HG03439 (cell line): Measurements from ENCODE around the gene COL4A2.

Experiments
- ATAC-seq: cut with Tn5 transposase; IDR thresholded peaks from one replicate; pipeline ENCODE4 v1.9.1; 2021; ENCODE audit warnings: mild to moderate bottlenecking, moderate library complexity; ENCODE audit not compliant: unreplicated experiment

COL4A2 gene

DNA sequence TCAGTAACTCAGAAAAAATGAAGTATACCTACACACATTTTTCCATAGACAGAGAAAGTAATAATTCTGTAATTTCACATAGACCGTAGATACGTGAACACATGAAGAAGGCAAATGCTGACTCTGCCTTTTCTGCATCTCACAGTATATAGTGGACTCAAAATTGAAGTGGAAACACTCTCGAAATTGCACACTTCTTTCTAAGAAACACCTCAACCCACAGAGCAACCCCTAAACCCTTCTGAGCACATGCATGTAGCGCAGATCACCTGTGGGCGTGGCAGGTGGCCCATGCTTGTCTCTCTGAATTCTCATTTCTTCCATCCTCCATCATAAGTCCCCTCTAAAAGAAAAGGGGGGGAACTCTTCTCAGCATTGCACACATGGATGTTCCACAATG is 34.9 kb upstream of the COL4A2 start:
- no peak for ATAC-seq

DNA sequence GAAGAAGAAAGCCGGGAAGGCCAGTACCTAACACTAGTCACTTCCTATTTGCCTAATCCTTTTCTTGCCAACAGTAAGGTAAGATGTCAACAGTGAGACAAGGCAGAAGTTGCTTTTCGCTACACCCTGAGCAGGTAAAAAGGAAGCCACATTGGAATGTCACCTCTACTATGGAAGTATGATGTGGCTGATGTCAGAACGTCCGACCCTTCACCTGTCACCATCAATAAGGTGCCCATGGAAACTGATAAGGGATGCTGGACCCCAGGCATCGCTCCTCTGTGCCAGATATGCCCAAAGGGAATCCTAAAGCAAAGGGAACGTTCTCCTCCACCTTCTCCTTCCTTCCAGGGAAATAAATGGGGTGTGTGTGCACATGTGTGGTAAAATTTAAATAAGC is 34.4 kb upstream of the COL4A2 start:
- ATAC-seq: no peak

DNA sequence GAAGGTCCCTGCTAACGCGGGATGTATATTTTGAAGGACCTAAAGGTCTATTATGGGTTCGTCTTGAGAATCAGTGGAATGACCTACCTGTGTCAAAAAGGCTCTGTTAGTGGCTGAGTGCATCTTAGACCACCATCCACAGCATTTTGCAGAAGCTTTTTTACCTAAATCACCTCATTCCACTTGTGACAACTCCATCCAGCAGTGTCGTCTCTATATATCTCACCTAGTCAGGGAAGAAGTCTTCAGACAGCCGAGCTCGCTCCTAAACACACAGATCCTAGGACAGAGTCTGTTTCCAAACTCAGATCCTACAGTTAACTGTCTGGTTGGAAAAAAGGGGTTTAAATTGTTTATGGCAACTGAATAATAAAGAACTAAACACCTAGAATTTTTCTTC is 33.8 kb upstream of the COL4A2 start:
- ATAC-seq: no peak

DNA sequence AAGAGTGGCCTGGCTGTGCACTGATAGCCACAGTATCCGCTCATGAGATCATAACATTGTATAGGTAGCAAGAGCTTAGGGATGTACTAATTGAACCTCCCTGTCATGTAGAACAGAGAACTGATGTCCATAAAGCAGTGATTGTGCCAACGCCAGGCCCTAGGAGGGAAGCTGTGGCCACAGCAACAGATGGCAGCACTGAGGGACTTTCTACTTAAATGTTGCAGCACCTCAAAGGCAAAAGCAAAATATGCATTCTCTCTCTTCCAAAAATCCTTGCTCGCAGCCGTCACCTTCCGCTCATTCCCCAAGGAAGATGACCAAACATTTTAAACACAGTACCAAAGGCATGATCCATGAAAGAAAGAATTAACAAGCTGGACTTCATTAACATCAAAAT is 32.4 kb upstream of the COL4A2 start:
- no peak for ATAC-seq

DNA sequence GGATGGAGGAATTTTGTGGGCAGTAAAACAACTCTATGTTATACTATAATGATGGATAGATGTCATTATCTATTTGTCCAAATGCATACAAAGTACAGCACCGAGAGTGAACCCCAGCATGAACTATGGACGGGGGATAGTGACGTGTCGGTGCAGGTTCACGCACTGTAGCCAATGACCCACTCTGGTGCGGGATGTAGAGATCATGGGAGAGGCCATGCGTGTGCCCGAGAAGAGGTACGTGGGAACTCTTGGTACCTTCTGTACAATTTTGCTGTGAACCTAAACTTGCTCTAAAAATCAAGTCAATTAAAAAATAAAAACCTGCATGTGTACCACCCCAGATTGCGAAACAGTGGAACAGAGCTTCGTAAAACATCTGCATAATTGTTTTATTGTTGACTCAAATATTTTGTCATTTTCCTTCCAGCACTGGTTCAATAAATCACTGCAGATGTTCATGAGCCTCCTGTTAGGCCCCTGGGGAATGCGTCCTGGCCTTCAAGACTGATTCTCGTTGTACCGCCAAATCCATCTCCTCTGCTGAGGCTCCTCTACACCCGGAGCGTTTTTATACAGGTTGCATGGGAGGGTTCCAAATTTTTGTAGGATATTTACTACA is 31.0 kb upstream of the COL4A2 start:
- ATAC-seq: no peak

DNA sequence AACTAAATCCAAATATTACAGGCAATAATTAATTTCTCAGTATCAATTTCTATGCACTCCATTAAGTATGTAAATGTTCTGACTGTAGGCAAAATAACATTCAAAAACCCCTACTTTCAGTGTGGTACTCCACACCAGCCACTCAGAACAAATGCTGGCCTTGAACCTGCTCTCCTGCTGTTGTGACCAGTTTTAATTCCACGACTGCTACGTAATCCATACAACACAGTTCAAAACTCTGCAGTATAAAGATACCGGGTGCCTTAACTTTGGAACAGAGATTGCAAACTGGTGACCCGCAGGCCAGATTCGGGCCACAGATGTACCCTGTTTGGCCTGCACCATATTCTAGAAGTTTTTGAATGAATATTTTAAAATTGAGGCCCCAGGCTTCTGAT is 30.5 kb upstream of the COL4A2 start:
- ATAC-seq: no peak

DNA sequence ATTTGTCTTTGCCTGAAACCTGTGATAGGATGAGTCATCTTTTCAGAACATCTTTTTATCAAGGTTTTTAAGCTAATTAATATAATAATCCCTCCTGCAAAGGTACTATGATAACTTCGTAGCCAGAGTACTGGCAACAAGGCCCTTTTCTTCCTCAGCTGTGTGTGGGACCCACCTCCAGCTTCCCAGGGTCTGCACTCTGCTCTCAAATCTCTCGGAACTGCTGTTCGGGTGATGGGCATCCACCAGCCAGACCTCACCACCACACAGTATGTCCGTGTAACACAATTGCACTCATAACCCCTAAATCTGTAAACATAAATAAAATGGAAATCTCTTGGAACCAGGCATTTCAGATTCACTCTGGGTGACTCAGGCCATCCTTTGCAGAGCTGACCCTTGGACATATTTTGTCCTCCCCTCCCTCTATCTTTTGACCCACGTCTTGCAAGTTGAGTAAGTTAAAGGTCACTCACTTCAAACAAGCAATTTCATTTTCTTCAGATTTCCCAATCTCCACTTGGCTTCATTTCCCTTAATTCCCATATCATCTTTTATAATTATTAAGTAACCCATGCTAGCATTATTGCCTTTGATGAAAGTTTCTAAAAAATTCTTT is 29.6 kb upstream of the COL4A2 start:
- no peak for ATAC-seq

DNA sequence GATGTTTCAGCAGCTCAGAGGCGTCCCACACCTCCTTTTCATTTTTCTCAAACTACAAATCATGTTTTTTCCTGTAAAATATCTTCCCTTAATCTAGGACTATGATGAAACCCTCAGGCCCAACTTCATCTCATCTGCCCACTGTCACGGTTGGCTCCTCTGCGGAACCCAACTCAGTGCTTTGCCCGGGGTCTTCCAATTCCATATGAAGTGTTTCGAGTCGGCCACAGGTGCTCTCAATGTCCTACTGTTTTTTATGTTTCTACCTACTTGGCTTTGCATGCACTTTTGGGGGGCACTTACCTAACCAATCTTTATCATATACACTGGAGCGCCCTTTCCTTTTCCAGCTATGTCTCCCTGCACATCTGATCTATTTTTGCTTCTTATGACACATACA is 28.2 kb upstream of the COL4A2 start:
- ATAC-seq: no peak

DNA sequence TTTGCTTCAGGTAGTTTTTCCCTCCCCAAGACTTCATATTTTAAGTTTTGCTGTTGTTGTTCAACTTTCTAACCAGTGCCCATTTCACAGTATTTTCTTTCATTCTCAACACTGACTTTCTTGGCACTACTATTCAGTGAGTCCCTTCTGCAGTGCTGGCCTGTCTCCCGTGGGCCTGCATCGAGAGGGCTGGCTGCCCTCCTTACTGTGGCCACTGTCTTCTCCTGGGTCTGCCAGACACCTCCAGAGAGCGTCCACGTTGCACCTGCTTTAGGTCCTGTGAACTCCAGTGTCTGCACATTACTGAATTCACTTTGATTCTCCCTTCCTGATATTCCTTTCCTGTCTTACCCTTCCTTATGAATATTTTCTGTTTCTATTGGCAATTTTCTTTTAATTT is 27.4 kb upstream of the COL4A2 start:
- no peak for ATAC-seq

DNA sequence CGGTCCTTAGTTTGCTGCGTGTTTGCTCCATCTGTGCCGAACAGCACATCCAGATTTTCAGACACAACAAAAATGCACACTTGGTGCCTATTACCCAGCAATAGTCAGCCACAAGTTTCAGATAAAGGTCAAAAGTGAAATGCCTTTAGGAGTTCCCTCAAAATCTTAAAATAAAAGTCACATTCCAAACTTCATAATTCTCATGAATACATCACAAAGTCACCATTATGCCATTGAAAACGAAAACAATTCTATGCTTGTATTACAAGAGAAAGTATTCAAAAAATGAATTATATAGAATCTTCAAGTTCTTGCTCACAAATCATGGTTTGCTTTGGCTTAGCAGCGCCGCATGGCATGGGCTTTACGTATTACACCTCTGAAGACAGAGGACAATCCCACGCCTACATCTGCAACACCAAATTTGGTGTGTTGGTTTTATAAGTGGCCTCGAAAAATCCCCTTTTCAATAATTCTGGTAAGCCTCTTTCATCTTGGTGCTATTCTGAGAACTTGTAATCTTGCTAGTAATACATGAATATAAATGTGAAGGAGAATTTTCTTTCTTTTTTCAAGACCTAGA is 26.8 kb upstream of the COL4A2 start:
- ATAC-seq: no peak

DNA sequence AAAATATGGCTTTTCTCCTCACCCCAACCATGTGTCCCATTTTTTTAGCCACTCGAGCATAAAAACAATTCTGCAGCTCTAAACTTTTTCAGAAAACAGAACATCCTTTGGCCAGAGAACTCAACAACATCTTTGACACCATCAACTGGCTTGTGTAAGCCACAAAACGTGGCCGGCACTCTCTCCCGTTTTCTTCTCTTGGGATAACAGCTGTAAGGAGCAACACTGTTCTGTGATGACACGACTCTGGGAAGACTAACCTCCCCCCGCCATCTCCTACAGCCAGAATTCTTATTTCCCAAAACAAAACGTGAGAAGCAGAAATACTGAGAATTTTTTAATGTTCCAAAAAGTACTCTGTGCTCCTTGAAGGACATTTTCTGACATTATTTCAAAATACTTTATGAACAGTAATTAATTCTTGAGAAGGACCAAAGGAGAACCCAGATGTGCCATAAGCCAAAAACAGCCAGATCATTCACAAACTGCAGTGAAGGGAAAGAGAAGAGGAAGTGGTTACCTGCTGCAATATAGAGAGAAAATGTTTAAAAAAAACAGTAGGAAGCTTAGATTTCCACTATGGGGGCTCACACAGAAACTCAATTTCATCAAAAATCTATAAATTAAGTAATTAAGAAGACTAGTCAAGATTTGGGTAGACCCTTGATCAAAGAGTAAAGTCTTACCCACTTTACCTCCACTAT is 25.9 kb upstream of the COL4A2 start:
- no peak for ATAC-seq

DNA sequence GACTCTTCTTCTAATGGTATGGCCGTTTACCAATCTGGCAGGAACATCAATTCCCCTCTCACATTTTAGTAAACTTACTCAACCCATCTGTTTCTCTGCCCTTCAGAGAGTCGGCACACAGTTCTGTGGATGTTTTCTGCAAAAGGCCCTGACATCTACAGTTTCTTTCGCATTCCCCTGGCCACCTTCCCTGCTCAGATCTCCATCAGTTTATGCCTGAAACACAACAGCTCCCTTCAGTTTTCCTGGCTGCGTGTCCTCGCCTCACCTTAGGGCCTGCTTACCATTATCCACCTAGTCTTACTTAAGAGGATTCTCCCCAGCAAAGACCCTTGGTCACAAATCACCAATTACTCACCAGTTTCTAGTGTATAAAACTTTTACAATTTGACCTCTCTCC is 25.3 kb upstream of the COL4A2 start:
- no peak for ATAC-seq

DNA sequence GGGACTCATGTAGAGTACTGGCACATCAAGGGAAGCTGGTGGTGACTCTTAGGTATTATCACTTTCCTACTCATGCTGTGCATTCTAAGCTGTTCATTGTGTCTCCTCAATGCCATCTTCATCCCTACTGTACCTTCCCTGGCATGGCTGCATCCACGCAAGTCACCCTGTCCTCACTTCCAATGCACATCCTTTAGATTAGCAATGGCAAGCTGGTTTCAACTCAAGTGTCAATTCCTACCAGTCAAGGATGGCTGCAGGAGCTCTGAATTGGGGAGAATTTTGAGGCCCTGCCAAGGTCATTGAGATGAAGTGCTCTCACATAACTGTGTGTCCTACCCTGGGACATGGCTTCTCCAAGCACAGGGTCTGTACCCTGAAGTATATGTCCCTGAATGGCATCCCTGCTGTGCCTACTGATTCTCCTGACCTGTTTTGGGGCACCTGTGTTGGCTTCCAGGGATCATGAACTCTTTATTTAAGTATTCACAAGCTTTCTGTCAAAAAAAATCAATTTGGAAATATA is 24.7 kb upstream of the COL4A2 start:
- ATAC-seq: no peak

DNA sequence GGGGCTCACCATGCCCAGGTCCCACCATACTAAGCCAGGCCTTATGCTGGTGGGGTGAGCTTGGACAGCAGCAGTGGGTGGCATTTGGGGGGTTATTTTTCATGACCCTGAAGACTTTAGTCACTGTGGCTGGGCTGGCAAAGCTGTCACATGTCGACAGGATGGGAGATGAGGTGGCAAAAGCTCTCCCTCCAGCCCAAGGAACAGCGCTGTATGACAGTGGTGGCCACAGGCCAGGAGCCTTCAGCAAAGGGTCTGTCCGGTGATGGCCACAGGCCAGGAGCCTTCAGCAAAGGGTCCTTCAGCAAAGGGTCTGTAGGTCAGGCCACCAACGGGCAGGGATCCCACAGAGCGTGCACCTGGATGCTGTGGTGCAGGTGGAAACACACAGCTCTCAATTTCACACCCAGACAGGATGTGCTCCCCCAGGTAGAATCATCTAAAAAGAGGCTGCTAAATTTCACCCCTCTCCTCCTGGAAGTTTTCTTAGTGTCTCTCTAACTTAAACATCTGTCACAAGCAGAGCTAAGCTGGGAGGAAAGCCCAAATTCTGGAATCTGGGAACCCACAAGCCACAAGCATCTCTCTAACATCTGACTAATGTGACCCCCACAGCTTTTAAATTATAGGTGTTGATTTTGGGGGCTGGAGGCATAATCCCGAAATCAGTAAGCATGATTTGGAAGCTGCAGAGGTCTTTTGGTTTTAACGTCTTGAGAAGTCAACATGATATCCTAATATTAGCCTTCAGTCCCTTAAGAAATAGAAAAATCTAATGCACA is 23.2 kb upstream of the COL4A2 start:
- no peak for ATAC-seq

DNA sequence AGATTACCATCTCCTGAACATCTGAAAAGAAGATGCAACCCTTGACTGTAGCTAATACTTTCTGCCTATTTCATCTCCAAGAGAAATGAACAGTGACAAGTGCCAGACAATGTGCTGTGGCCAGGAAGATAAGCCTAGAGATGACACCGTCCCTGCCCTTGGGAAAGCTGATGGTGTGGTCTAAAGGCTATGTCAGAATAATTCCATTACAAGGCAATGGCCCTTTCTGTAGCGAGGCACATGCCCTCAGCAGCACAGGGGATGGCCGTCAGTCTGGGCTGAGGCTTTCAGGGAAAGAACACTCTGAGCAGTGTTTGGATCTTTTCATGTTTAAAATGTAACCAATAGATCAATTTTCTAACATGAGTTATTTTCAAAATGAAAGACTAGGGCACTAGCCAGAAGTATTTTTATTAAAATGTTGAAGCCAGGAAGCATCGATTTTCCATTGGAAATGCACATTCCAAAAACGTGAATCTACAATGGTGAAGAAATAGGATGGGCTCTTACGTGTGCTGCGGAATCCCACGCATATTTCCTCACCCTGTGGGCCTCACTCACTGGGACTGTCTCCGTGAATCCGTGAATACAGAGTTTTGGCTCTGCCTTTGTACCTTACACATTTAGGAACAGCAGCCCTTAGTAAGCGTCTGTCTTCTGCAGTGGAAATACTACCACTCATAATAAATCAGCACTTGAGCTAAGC is 22.2 kb upstream of the COL4A2 start:
- no peak for ATAC-seq

DNA sequence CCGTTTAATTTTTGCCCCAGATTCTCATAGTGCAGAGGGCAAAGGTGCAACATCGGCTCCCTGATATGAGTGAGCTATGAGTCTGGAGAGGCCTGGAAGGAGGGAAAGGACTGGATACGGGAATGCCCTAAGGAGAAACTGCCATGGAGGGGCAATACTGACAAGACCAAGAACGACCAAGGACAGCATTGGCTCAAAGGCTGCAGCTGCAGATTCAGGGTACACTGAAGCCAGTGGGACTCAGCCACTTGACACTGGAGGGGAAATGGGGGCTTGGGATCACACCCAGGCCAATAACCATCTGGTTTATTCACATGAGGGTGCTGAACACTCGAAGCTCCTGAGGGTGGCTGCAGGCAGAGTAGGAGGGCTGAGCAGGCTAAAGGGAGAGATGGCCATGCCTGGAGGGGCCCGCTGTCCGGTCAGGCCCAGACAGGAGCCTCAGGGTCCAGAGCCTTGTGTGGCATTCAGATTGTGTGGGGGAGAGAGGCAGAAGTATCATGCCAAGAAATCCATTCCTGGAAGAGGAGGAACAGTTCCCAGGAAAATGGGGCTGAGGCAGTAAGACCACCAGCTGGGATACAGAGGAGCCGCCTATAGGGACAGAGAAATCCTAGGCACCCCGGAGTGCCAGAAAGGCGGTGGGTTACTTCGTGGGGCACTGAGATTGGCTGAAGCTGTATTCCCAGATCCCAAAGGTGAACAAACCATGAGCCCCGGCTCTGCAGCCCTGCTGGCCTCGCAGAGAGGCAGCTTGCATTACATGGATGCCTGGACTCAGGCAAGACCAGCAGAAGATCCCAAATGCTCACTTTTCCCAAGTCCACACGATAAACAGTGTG is 20.9 kb upstream of the COL4A2 start:
- ATAC-seq: no peak

DNA sequence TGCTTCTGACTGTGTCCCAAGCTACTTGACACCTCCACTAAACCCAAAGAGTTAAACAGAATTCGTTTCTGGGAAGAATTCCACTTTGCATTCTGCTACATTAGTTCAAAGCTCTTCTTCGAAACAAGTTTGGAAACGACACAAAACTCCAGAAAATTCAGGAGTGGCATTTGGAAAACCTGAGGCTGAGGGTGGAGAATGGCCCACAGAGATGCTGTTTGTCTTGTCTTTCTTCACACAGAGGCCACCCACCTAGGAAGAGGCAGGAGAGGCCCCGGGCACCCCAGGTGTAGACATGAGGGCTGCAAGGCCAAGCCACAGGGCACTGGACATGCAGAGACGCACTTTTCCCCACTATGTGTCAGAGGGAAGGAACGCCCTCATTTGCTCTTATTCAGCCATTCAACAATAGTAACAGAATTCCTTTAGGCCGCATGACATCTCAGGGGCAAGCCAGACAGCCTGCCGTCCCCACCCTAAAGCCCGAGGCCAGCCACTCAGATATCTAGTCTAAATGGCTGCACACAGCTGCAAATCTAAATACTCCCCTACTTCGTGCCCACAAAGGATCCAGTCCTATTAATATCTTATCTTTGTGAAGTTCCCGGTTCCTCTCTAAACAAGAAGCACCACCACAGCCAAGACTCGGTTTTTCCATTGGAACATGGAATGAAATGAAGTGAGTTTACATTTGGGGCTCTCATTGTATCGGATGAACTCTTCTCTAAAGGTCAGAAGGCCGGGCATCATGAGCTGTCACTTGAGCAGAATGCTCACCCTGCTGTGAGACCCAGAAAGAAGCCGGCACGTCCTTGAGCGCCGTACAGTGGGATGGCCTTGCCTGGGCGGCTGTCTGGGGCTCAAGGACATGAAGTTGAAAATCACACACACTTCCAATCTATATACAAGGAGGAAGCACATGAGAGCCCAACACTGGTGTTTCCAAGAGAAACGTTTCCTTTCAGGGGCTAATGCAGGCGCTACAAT is 20.0 kb upstream of the COL4A2 start:
- ATAC-seq: no peak

DNA sequence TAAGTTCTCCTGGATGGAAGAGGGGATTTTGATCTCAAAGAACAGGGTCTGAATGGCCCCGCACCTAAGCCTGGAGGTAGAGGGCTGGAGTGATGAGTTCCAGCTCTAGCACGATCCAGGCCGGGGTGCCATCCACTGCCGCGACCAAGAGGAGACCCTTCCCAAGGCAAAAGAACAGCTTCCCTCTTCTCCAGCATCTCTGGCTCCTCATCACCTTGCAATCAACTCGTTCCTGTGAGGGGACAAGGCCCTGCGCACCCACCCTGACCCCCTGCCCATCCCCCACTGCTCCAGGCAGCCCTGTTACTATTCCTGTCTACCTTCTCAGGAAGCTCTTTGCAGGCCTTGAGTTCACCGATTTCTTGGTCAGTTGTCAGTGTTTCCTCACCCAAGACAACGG is 17.9 kb upstream of the COL4A2 start:
- ATAC-seq: no peak
